Liver (tissue), 3 donors: Measurements from ENCODE around the gene PHETA1.

Experiments
- FOXA1 ChIP-seq: IDR thresholded peaks from 2 replicates; pipeline ENCODE4 v1.6.1; 2016; ENCODE audit warnings: antibody characterized with exemption
- JUND ChIP-seq, 2 donors: IDR thresholded peaks; 2 replicates each; pipeline ENCODE4 v1.6.1; 2016; ENCODE audit warnings: antibody characterized with exemption in 2 of 2
- TF ChIP-seq, protein P1 (sequence below): fragments of 150-350 bp; IDR thresholded peaks from 2 replicates; pipeline ENCODE4 v1.5.1; 2017; ENCODE audit warnings: improper control_type of control experiment, low read depth, low read length; ENCODE audit not compliant: missing input control
- TF ChIP-seq, protein P2 (sequence below): IDR thresholded peaks from 2 replicates; pipeline ENCODE4 v1.6.1; 2016; ENCODE audit warnings: antibody characterized with exemption, mild to moderate bottlenecking
- TF ChIP-seq, protein P3 (sequence below): IDR thresholded peaks from 2 replicates; pipeline ENCODE4 v1.6.1; 2016; ENCODE audit warnings: antibody characterized with exemption
- TF ChIP-seq, protein P4 (sequence below): IDR thresholded peaks from 2 replicates; pipeline ENCODE4 v1.6.1; 2016; ENCODE audit warnings: antibody characterized with exemption
- TF ChIP-seq, protein P5 (sequence below): IDR thresholded peaks from 2 replicates; pipeline ENCODE4 v1.6.1; 2016; ENCODE audit warnings: antibody characterized with exemption
- donor health status: healthy.
- donor health status: healthy.

DNA sequence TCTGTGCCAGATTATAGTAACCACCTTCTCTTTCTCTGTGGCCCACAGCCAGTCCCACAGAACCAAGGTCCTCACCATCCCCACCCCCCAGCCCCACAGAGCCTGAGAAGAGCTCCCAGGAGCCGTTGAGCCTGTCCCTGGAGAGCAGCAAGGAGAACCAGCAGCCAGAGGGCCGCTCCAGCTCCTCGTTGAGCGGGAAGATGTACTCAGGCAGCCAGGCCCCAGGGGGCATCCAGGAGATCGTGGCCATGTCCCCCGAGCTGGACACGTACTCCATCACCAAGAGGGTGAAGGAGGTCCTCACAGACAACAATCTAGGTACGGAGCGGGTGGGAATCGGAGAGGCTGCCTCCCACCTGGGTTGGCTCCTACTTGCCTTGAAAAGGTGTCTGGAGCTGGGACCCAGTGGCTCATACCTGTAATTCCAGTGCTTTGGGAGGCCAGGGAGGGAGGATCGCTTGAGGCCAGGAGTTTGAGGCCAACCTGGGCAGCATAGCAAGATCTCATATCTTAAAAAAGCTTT lies 34.4 kb downstream of the PHETA1 start:
- TF ChIP-seq, protein P1, sequence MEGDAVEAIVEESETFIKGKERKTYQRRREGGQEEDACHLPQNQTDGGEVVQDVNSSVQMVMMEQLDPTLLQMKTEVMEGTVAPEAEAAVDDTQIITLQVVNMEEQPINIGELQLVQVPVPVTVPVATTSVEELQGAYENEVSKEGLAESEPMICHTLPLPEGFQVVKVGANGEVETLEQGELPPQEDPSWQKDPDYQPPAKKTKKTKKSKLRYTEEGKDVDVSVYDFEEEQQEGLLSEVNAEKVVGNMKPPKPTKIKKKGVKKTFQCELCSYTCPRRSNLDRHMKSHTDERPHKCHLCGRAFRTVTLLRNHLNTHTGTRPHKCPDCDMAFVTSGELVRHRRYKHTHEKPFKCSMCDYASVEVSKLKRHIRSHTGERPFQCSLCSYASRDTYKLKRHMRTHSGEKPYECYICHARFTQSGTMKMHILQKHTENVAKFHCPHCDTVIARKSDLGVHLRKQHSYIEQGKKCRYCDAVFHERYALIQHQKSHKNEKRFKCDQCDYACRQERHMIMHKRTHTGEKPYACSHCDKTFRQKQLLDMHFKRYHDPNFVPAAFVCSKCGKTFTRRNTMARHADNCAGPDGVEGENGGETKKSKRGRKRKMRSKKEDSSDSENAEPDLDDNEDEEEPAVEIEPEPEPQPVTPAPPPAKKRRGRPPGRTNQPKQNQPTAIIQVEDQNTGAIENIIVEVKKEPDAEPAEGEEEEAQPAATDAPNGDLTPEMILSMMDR = no peak
- TF ChIP-seq, protein P2, sequence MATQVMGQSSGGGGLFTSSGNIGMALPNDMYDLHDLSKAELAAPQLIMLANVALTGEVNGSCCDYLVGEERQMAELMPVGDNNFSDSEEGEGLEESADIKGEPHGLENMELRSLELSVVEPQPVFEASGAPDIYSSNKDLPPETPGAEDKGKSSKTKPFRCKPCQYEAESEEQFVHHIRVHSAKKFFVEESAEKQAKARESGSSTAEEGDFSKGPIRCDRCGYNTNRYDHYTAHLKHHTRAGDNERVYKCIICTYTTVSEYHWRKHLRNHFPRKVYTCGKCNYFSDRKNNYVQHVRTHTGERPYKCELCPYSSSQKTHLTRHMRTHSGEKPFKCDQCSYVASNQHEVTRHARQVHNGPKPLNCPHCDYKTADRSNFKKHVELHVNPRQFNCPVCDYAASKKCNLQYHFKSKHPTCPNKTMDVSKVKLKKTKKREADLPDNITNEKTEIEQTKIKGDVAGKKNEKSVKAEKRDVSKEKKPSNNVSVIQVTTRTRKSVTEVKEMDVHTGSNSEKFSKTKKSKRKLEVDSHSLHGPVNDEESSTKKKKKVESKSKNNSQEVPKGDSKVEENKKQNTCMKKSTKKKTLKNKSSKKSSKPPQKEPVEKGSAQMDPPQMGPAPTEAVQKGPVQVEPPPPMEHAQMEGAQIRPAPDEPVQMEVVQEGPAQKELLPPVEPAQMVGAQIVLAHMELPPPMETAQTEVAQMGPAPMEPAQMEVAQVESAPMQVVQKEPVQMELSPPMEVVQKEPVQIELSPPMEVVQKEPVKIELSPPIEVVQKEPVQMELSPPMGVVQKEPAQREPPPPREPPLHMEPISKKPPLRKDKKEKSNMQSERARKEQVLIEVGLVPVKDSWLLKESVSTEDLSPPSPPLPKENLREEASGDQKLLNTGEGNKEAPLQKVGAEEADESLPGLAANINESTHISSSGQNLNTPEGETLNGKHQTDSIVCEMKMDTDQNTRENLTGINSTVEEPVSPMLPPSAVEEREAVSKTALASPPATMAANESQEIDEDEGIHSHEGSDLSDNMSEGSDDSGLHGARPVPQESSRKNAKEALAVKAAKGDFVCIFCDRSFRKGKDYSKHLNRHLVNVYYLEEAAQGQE = no peak
- TF ChIP-seq JUND (IDR thresholded peaks at IDR 0.05) (no peak), FOXA1 (no peak)
- TF ChIP-seq, protein P3, sequence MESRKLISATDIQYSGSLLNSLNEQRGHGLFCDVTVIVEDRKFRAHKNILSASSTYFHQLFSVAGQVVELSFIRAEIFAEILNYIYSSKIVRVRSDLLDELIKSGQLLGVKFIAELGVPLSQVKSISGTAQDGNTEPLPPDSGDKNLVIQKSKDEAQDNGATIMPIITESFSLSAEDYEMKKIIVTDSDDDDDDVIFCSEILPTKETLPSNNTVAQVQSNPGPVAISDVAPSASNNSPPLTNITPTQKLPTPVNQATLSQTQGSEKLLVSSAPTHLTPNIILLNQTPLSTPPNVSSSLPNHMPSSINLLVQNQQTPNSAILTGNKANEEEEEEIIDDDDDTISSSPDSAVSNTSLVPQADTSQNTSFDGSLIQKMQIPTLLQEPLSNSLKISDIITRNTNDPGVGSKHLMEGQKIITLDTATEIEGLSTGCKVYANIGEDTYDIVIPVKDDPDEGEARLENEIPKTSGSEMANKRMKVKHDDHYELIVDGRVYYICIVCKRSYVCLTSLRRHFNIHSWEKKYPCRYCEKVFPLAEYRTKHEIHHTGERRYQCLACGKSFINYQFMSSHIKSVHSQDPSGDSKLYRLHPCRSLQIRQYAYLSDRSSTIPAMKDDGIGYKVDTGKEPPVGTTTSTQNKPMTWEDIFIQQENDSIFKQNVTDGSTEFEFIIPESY = no peak
- TF ChIP-seq, protein P4, sequence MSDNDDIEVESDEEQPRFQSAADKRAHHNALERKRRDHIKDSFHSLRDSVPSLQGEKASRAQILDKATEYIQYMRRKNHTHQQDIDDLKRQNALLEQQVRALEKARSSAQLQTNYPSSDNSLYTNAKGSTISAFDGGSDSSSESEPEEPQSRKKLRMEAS = no peak
- TF ChIP-seq, protein P5, sequence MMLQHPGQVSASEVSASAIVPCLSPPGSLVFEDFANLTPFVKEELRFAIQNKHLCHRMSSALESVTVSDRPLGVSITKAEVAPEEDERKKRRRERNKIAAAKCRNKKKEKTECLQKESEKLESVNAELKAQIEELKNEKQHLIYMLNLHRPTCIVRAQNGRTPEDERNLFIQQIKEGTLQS = no peak
